Stimulated activated CD8-positive, alpha-beta memory T cell treated with anti-CD3 and anti-CD28 coated beads, Interleukin-7, amount 100 ng/mL, for 24 hours (primary cell): Measurements from ENCODE around the gene MROH8.
"Not testable (repeated sequence)": the region's sequence is repeated elsewhere in the genome, so short reads cannot be mapped to it uniquely, and the experiment has no call there.

Experiments
- DNase-seq: peaks from one replicate; pipeline ENCODE4 v3.0.0-alpha.2; 2020; ENCODE audit warnings: low read depth

Gene MROH8

GRCh38 chr20:37090407-37090806 is 88.9 kb downstream of the MROH8 start:
- DNase-seq = no peak

DNA sequence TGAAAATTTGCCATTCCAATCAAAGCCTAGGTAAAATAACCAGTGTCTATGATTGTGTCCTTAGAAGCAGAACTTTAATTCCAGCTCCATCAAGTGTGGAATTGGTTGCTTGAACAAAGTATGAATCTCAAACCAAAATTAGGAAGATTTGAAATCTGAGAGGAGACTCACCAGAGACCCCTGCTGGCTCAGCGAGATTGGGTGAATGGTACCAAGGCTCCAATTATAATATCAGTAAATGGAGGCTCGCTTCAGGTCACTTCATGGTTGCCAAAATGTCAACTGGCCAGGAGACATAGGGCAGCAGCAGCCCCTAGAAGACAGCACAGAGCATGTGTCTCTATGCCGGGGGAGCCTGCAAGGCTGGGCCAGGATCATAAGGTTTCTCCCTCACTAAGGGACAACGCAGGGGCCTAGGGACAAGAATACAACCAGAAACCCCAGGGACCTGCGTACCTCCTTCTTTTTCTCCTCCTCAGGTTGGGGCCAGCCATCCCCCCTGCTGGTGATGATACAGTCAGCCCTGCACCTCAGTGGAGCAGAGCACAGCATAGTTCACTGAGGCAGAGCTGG is 97.5 kb downstream of the MROH8 start:
- no peak for DNase-seq

DNA sequence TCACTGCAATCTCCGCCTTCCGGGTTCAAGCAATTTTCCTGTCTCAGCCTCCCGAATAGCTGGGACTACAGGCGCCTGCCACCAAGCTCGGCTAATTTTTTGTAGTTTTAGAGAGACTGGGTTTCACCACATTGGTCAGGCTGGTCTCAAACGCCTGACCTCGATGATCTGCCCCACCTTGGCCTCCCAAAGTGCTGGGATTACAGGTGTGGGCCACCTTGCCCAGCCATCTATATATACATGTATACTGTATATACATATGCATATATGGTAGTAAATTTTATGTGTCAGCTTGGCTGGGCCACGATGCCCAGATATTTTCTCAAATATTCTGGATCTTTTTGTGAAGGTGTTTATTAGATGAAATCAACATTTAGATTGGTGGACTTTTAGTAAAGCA is 102.3 kb downstream of the MROH8 start:
- no peak for DNase-seq

DNA sequence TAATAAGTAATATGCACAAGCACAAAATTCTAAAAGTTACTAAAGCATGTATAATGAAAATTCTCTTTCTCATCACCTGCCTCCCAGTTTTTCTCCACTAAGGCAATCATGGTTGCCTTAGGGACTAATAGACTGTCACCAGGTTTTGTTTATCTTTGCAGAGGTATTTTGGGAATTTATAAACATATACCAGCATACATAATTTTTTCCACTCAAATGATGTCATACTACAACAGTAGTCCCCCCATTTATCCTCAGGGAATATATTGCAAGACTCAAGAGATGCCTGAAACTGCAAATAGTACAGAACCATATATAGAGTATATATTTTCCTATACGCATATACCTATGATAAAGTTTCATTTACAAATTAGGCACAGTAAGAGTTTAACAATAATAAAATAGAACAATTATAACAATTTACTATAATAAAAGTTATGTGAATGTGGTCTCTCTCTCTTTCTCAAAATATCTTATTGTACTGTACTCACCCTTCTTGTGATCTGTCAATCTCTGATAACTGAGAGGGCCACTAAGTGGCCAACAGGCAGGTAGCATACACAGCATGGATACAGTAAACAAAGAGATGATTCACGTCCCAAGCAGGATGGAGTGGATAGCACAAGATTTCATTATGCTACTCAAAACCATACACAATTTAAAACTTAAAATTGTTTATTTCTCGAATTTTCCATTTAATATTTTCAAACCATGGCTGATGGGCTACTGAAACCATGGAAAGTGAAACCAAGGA is 103.2 kb downstream of the MROH8 start:
- no peak for DNase-seq

GRCh38 chr20:37072293-37073196 is 106.8 kb downstream of the MROH8 start:
- DNase-seq = no peak

GRCh38 chr20:37071481-37071911 is 107.9 kb downstream of the MROH8 start:
- no peak for DNase-seq

- DNase-seq = not testable (repeated sequence)
Observed at GRCh38 chr20:37069563-37069962, 109.8 kb downstream of the MROH8 start.

DNA sequence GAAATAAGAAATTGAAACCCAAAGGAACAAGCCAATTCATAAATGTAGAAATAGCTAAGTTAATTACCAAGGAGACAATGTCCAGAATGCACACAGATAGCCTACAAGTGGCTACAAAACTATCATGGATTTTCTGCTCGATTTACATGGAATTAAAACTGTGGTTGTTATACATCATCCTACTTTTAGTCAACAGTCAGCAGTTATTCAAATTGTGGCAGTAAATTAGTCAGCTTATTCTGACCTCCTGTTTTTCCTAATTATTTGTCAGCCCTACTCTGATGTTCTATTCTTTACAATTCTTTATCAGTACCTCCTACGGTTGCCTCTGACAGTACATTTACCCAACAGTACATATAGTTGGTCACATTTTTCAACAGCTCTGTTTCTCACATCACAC is 113.2 kb downstream of the MROH8 start:
- DNase-seq = no peak

DNA sequence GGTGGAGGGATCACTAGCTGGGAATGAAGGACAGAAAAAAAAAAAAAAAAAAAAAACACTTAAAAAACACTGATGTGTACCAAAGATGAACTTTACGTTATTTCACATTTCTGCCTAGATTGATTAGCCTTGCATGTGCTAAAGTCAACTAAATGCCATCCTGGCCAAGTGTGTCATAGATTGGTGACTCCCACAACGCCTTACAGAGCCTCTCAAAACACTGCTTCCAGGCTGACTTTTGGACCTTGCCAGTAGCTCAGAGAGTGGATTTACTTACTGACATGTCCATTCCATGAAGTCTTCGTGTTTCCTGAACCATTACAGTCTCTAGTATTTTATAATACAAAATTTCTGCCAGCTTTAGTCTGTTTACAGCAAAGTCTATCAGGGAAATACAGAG is 124.1 kb downstream of the MROH8 start:
- no peak for DNase-seq

DNA sequence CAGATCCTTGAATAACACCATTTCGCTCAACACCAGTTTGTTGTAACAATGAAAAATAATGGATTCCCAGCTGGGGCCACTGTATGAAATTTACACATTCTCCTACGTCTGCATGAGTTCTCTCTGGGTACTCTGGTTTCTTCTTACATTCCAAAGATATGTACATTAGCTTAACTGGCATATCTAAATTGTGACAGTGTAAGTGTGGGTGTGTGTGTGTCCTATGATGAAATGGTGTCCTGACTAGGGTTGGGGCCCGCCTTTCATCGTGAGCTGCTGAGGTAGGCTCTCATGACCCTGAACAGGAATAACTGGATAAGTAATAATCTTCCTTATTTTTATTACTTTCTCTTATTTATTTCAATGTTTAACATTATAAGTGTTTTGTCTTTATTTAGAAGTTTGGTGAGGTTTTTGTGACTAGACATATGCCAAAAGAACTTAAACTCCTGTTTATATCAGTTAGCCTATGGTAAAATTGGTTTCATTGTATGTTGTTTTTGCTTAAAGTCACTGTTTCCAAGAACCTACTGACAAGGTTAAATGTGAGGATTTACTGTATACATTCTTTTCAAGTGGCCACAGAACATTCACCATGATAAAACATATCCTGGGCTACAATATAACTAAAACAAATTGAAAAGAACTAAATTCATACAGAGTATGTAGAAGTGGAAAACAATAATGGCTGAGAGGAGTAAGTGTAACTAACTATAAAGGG is 126.0 kb downstream of the MROH8 start:
- no peak for DNase-seq
